ENCODE data around the gene LRP1B.

DNA sequence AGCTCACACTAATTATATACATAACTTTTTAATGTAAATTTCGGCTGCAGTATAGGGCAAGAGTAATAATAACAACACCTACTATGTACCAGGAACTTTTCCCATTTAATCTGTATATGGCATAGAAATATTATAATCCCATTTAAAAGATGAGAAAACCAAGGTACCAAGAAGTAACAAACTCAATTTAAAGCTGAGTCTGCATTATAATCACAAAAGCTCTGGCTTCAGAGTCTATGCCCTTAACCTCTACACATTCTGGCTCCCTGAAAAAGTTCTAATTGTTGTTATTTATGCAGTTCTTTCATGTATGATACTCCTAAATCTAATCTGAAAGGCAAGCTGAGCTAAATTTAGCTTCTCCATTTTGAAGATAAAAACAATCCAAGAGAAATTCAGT is 1675.5 kb downstream of the LRP1B start:
- TF ChIP-seq, protein P1, sequence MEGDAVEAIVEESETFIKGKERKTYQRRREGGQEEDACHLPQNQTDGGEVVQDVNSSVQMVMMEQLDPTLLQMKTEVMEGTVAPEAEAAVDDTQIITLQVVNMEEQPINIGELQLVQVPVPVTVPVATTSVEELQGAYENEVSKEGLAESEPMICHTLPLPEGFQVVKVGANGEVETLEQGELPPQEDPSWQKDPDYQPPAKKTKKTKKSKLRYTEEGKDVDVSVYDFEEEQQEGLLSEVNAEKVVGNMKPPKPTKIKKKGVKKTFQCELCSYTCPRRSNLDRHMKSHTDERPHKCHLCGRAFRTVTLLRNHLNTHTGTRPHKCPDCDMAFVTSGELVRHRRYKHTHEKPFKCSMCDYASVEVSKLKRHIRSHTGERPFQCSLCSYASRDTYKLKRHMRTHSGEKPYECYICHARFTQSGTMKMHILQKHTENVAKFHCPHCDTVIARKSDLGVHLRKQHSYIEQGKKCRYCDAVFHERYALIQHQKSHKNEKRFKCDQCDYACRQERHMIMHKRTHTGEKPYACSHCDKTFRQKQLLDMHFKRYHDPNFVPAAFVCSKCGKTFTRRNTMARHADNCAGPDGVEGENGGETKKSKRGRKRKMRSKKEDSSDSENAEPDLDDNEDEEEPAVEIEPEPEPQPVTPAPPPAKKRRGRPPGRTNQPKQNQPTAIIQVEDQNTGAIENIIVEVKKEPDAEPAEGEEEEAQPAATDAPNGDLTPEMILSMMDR (IDR thresholded peaks at IDR 0.05) = no peak
- no peak for TF ChIP-seq POLR2A (IDR thresholded peaks at IDR 0.05)

Data from right lobe of liver (tissue), 4 donors.